Measurements from ENCODE around the gene MLLT3.

MLLT3 gene

GRCh38 chr9:20557890-20558565 lies 64.3 kb downstream of the MLLT3 start:
- DNase-seq (ENCODE audit: low read depth, low spot score), result no peak

DNA sequence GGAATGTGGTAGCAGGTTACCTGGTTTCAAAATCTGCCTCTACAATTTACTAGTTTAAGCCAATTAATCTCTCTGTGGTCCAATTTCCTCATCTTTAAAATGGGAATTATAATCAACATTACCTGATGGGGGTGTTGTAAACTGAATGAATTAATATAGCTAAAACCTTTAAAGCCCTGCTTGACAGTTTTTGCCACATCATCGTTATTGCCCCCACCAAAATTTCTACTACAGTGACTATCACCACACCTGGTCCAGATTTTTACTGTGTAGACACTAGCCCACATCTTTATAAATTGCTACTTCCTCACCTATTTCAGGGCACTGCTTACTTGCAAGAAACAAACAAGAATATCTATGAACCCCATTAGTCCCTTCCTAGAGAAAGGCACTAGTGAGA lies 65.0 kb downstream of the MLLT3 start:
- no peak for DNase-seq (ENCODE audit: low read depth, low spot score)

- DNase-seq (ENCODE audit: low read depth, low spot score), result no peak
Measured at GRCh38 chr9:20553558-20554149, 68.6 kb downstream of the MLLT3 start.

DNA sequence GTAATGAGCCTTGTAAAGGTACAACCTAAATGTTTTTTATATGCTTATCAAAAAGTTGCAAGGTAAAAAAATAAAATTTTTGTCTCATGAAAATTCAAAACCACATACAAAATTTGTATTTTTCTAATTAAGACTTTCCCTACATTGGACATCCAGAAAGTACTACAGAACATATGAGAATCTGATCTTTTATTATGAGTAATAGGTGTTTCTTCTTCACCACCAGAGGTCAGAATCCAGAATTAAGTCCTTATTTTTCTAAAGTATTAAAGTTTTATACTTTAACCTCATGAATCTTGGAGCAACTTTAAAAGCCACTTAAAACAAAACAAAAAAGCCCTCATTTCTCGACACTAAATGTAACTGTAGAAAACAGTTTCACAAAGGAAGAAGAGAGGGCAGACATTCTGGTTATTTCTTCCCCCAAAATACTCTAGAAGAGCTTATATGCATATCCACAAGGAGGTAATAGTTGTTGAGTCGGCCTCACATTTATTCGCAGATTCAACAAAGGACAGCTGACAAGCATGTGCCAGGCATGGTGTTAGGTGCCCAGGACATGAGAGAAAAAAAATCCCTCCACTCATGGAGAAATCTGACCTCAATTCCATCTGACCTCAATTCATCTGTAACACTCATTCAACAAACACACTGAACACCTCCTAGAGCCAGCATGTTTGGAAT lies 69.3 kb downstream of the MLLT3 start:
- no peak for DNase-seq (ENCODE audit: low read depth, low spot score)

DNA sequence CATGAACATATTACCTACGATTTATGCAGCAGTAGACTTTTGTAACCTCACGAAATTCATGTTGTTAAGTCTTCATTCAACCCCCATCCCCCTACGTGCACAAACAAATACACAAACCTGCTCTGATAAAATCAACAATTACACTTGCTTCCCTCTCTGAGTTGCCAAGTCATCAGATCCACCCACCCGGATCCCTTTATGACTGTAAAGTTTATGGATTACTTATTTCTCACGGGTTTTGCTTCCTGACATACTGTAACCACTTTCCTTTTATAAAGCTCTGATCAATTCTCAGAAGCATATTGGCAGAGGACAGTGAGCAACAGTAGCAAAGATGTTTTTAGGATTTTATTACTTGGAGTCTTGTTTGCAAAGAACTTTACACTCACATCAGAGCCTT lies 70.5 kb downstream of the MLLT3 start:
- DNase-seq (ENCODE audit: low read depth, low spot score), result no peak

DNA sequence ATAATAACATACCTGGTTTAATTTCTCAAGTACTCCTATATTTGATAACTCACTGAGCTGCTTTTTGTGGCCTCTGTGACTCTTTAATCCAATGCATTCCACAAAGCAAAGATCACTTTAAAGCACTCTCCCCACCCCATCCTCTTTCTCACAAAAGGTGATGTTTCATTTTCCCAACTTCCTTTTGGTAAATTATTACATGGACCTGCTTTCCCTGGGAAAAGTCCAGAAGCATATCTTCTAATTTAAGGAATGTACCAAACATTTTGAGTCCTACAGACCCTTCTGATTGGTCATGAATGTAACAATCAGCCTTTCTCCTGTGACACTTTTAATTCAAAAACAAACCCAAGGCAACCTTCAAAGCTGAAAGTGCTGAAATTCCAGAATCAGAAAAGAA lies 71.1 kb downstream of the MLLT3 start:
- no peak for DNase-seq (ENCODE audit: low read depth, low spot score)

DNA sequence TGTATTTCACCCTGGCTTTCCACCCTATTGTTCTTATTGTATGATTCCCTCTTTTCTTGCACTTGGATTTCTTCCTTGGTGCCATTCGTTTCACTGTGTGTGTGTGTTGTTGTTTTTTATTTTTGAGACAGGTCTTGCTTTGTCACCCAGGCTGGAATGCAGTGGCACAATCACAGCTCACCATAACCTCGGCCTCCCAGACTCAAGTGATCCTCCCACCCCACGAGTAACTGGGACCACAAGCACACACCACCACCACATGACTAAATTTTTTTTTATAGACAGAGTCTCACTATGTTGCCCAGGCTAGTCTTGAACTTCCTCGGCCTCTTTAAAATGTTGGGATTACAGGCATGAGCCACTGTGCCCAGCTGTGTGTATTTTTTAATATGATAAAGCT lies 72.0 kb downstream of the MLLT3 start:
- no peak for DNase-seq (ENCODE audit: low read depth, low spot score)

GRCh38 chr9:20549053-20549452 lies 73.2 kb downstream of the MLLT3 start:
- DNase-seq (ENCODE audit: low read depth, low spot score), result no peak

DNA sequence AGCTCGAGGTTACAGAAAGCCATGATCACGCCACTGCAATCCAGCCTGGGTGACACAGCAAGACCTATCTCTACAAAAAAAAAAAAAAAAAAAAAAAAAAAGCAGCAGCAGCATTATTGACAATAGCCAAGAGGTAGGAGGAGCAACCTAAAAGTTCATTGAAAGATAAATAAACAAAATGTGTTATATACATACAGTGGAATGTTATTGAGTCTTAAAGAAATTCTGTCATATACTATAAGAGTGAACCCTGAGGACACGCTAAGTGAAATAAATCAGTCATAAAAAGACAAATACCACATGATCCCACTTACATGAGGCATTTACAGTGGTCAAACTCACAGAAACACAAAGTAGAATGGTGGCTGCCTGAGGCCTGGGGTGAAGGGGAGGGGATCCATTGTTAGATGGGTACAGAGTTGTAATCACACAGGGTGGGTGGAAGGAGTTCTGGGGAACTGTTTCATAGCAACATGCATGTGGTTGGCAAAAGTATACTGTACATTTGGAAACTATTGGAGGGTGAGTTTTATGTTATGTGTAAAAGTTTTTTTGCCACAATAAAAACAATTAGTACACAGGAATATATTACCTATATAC lies 77.2 kb downstream of the MLLT3 start:
- DNase-seq (ENCODE audit: low read depth, low spot score), result no peak

DNA sequence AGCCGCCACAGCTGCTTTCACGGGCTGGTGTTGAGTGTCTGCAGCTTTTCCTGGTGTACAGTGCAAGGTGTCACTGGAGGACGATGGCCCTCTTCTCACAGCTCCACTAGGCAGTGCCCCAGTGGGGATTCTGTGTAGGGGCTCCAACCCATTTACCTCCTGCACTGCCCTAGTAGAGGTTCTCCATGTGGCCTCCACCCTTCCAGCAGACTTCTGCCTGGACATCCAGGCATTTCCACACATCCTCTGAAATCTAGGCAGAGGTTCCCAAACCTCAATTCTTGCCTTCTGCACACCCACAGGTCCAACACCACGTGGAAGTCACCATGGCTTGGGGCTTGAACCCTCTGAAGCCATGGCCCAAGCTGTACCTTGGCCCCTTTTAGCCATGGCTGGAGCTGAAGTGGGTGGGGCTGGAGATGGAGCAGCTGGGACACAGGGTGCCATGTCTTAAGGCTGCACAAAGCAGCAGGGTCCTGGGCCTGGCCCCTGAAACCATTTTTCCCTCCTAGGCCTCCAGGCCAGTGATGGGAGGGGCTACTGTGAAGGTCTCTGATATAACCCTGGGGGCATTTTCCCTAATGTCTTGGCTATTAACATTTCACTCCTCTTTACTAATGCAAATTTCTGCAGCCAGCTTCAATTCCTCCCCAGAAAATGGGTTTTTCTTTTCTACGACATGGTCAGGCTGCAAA lies 82.0 kb downstream of the MLLT3 start:
- no peak for DNase-seq (ENCODE audit: low read depth, low spot score)

- no peak for DNase-seq (ENCODE audit: low read depth, low spot score)
Measured at GRCh38 chr9:20538956-20539355, 83.3 kb downstream of the MLLT3 start.

GRCh38 chr9:20538092-20538491 lies 84.2 kb downstream of the MLLT3 start:
- DNase-seq (ENCODE audit: low read depth, low spot score), result no peak

GRCh38 chr9:20537294-20537693 lies 85.0 kb downstream of the MLLT3 start:
- DNase-seq (ENCODE audit: low read depth, low spot score), result no peak

GRCh38 chr9:20532584-20532983 lies 89.7 kb downstream of the MLLT3 start:
- DNase-seq (ENCODE audit: low read depth, low spot score), result no peak

DNA sequence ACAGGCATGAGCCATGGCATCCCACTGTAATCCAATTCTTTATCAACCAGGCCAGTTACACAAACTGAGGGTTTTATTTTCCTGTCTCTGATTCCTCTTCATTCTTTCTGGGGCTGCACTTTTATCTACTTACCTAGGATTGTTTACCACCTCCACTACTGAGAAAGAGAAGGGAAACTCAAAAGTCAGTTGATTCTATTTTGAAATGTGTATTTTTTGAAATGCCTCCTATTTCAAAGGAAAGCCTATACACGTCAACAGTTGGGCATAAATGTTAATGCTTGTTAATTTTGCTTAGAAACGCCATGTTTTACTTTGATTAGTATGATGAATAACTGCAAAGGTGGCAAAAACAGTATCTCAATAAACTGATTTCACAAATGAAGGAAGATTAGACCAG lies 92.5 kb downstream of the MLLT3 start:
- DNase-seq (ENCODE audit: low read depth, low spot score), result no peak

DNA sequence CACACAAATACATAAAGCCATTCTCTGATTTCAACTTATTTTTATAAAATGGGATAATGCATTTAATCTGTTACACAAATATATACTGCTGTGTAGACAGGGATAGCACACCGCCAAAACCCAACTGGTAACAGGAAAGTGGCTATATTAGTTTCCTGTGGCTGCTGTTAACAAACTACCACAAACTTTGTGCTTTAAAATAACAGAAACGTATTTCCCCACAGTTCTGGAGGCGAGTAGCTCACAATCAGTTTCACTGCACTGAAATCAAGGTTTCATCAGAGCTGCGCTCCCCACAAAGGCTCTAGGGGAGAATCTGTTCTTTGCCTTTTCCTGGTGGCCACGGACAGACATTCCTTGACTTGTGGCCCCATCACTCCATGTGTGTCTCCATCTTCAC lies 94.0 kb downstream of the MLLT3 start:
- DNase-seq (ENCODE audit: low read depth, low spot score), result no peak

DNA sequence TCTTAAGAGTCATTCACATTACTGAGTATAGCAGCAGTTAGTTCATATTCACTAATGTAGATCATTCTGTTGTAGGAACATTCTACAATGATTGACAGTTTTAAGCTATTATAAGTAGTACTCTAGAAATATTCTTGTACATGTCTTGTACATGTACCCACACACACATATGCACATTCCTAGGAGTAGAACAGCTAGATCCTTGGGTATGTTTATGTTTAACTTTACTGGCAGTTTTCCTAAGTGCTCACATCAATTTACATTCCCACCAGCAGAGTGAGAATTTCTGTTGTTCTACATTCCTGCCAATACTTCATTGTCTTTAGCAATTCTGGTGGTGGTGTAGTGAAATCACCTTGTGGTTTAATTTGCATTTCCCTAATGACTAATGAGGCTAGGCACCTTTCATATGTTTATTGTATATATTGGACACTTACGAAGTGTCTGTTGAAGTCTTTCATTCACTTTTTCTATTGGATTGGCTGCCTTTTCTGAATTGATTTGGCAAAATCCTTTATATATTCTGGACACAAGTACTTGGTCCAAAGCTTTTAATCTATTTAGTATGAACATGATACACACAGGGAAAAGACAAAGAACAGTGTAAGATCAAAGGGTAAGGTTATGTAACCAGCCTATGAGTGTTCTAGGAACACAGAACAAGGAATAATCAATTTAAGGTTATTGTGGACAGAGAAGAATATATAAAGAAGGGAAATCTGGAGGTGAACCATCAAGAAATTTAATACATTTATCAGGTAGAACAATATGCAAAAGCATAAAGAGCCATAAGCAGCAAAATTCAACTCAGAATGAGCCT lies 95.6 kb downstream of the MLLT3 start:
- DNase-seq (ENCODE audit: low read depth, low spot score), result no peak

- no peak for DNase-seq (ENCODE audit: low read depth, low spot score)
Measured at GRCh38 chr9:20524776-20525175, 97.5 kb downstream of the MLLT3 start.

- no peak for DNase-seq (ENCODE audit: low read depth, low spot score)
Measured at GRCh38 chr9:20518737-20519136, 103.6 kb downstream of the MLLT3 start.

DNA sequence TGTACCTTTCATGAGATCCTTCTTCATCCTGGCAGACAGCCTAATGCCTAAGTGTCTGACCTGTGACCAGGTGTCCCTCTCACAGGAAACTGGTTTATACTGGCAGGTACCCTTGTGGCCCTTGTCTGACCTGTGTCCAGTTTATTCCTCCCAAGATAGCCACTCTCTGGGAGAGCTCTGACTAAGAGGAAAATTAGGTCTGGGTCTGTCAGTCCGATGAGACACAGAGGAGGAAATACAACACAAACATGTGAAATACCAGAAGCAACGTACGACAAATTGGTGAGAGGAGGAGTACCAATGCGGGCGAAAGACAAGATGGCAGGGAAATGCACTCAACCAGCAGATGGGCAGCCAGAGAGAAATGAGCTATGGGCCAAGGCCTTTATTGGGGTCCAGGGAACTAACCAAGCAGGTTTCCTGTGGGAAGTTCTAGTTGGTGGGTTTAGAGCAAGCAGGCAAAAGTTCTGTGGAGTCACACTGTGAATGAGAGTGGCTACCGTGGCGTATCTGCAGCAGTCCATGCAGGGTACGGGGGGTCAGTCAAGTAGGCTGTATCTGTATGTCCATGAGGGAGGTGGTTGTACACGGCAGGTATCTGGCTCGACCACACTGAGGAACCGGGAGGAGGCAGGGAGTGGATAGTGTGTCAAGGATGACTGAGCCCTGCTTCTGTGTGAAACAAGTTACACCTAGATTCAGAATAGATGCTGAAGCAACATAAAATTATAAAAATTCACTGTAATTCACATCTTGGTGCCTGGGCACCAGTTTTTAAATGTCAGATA lies 109.0 kb downstream of the MLLT3 start:
- no peak for DNase-seq (ENCODE audit: low read depth, low spot score)

DNA sequence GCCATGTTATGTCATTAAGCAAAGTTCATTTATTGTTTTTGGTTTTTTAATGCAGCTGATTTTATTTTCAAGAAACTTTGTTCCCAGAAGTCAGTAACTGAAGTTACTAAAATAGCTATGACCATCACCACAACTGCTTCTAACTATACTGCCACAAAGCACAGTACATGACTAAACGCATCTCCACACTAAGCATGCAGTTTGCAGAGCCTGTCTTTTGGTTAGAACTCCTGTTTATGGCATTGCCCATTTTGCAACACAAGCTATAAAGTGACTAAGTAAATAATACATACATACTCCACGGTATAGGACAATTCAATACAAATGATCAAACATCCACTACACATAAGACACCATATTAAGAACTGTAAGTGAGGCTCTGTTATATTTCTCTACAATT lies 109.7 kb downstream of the MLLT3 start:
- DNase-seq (ENCODE audit: low read depth, low spot score), result no peak
